Measurements from ENCODE around the gene RLN3. TPM values are rescaled to one million over a fixed set of nuclear protein-coding genes. Genes with fewer than 3 reads are reported as not detected.
A peak's percentile ranks its signal among the peaks of the same experiment; 100 is the strongest.

RLN3 gene
- total RNA-seq, 1 donor: not detected

GRCh38 chr19:14073925-14074838, 46.2 kb downstream of the RLN3 start:
- Histone ChIP-seq H3K4me3 (ENCODE audit: insufficient read depth, low read length) (peak overlapping the region; percentile 86), H3K36me3 (ENCODE audit: insufficient read depth, low read length) (no peaks in the 10 kb centered on the region), H2AFZ (ENCODE audit: low read length) (peak overlapping the region; percentile 73), H4K20me1 (ENCODE audit: insufficient read depth, low read length) (no peaks in the 10 kb centered on the region), H3K27ac (ENCODE audit: low read depth, low read length) (no peak overlapping the region), H3K9me3 (ENCODE audit: low read depth, low read length) (no peaks in the 10 kb centered on the region), H3K4me1 (ENCODE audit: insufficient read depth, low read length) (peaks cover 15% of the 10 kb centered on the region), H3K79me2 (ENCODE audit: insufficient read depth, low read length) (no peaks in the 10 kb centered on the region), H3K4me2 (ENCODE audit: insufficient read depth, low read length) (peak overlapping the region; percentile 96), H3K27me3 (ENCODE audit: insufficient read depth, low read length) (no peaks in the 10 kb centered on the region)
- no peak for TF ChIP-seq CTCF (IDR thresholded peaks at IDR 0.05; ENCODE audit: extremely low read depth, low read depth, low read length)
- peak; percentile 94 for DNase-seq (ENCODE audit: insufficient read length, low spot score, missing footprints)

GRCh38 chr19:14078411-14078810, 50.5 kb downstream of the RLN3 start:
- Histone ChIP-seq H3K27ac (ENCODE audit: low read depth, low read length) (no peak overlapping the region), H3K4me2 (ENCODE audit: insufficient read depth, low read length) (no peak overlapping the region), H3K4me1 (ENCODE audit: insufficient read depth, low read length) (peaks cover 29% of the 10 kb centered on the region), H3K79me2 (ENCODE audit: insufficient read depth, low read length) (peaks cover 11% of the 10 kb centered on the region), H2AFZ (ENCODE audit: low read length) (no peak overlapping the region), H4K20me1 (ENCODE audit: insufficient read depth, low read length) (no peaks in the 10 kb centered on the region), H3K36me3 (ENCODE audit: insufficient read depth, low read length) (no peaks in the 10 kb centered on the region), H3K27me3 (ENCODE audit: insufficient read depth, low read length) (no peaks in the 10 kb centered on the region), H3K9me3 (ENCODE audit: low read depth, low read length) (no peaks in the 10 kb centered on the region), H3K4me3 (ENCODE audit: insufficient read depth, low read length) (no peak overlapping the region)
- peak; percentile 85 for DNase-seq (ENCODE audit: insufficient read length, low spot score, missing footprints)
- TF ChIP-seq CTCF (IDR thresholded peaks at IDR 0.05; ENCODE audit: extremely low read depth, low read depth, low read length): no peak

Other genes with a start within 250 kb of the RLN3 start
- gene ZSWIM4, start 232.7 kb upstream of the RLN3 start, total RNA-seq: 6.8 and 9.0 TPM in 2 replicates
- gene NANOS3, start 151.0 kb upstream of the RLN3 start, total RNA-seq: 0.59 TPM in 1 of 2 replicates, not detected in the other
- 0.59 and 0.72 TPM in 2 replicates for gene BRME1, start 122.0 kb upstream of the RLN3 start, total RNA-seq
- gene CC2D1A, start 121.9 kb upstream of the RLN3 start, total RNA-seq: 19.2 and 22.4 TPM in 2 replicates
- gene PODNL1, start 89.7 kb upstream of the RLN3 start, total RNA-seq: 4.0 and 6.5 TPM in 2 replicates
- gene DCAF15, start 75.6 kb upstream of the RLN3 start, total RNA-seq: 11.5 and 11.9 TPM in 2 replicates
- gene RFX1, start 21.8 kb upstream of the RLN3 start, total RNA-seq: 2.4 and 2.5 TPM in 2 replicates
- 1.1 and 1.2 TPM in 2 replicates for gene IL27RA, start 3.6 kb downstream of the RLN3 start, total RNA-seq
- not detected in 2 replicates for gene PALM3, start 33.9 kb downstream of the RLN3 start, total RNA-seq
- 0.59 and 1.1 TPM in 2 replicates for gene MISP3, start 44.6 kb downstream of the RLN3 start, total RNA-seq
- not detected in 2 replicates for gene C19orf67, start 57.6 kb downstream of the RLN3 start, total RNA-seq
- gene SAMD1, start 62.6 kb downstream of the RLN3 start, total RNA-seq: 16.2 and 27.9 TPM in 2 replicates
- 45.6 and 56.3 TPM in 2 replicates for gene PRKACA, start 89.6 kb downstream of the RLN3 start, total RNA-seq
- gene ASF1B, start 108.4 kb downstream of the RLN3 start, total RNA-seq: 1.1 and 2.7 TPM in 2 replicates
- 2.5 and 2.9 TPM in 2 replicates for gene ADGRL1, start 178.0 kb downstream of the RLN3 start, total RNA-seq

Data from osteoblast (primary cell).